ENCODE results near the gene TOP1. TPM values are rescaled to one million over a fixed set of nuclear protein-coding genes. Genes with fewer than 3 reads are reported as not detected.
A peak's percentile ranks its signal among the peaks of the same experiment; 100 is the strongest.

TOP1 gene
- total RNA-seq, 1 donor from 2014 or later = 72.7 TPM

DNA sequence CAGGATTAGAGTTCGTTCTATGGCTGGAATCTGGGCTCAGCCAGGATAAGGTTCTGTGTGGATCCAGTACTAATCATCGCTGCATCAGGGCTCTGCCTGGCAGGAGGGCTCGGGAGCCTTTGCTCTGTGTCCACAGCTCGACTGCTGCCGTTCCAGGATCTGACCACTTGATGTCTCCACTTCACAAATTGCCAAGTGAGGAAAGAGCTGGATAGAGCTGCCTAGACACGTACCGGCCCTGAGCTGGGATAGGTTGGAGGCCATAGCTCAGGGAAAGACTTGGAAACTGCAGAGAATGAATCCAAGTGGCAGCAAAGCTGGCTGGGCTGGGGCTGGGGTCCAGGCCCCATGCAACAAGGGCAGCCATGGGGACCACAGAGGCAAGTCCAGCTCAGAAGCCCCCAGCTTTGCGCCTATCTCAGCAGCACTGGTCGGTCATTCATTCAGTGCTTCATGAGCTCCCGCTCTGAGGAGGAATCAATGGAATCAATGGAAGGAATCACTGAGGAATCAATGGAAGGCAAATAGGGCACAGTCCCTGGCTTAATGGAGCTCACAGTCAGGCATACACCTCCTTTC is 38.0 kb upstream of the TOP1 start:
- Mint-ChIP-seq H3K9me3 (ENCODE audit: unreplicated experiment) (no peaks in the 10 kb centered on the region), H3K27me3 (ENCODE audit: unreplicated experiment) (peaks cover 2% of the 10 kb centered on the region), H3K27ac (ENCODE audit: unreplicated experiment) (no peak overlapping the region)

GRCh38 chr20:40991181-40991889 is 37.3 kb upstream of the TOP1 start:
- no peak overlapping the region for H3K27ac Mint-ChIP-seq (ENCODE audit: unreplicated experiment)
- no peaks in the 10 kb centered on the region for H3K36me3 Mint-ChIP-seq (ENCODE audit: low read depth, unreplicated experiment)
- TF ChIP-seq, protein P1, sequence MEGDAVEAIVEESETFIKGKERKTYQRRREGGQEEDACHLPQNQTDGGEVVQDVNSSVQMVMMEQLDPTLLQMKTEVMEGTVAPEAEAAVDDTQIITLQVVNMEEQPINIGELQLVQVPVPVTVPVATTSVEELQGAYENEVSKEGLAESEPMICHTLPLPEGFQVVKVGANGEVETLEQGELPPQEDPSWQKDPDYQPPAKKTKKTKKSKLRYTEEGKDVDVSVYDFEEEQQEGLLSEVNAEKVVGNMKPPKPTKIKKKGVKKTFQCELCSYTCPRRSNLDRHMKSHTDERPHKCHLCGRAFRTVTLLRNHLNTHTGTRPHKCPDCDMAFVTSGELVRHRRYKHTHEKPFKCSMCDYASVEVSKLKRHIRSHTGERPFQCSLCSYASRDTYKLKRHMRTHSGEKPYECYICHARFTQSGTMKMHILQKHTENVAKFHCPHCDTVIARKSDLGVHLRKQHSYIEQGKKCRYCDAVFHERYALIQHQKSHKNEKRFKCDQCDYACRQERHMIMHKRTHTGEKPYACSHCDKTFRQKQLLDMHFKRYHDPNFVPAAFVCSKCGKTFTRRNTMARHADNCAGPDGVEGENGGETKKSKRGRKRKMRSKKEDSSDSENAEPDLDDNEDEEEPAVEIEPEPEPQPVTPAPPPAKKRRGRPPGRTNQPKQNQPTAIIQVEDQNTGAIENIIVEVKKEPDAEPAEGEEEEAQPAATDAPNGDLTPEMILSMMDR (IDR thresholded peaks at IDR 0.05; ENCODE audit: unreplicated experiment) = no peak
- no peaks in the 10 kb centered on the region for H3K9me3 Mint-ChIP-seq (ENCODE audit: unreplicated experiment)
- DNase-seq (ENCODE audit: low spot score) = no peak
- no peak overlapping the region for H3K4me3 Mint-ChIP-seq (ENCODE audit: unreplicated experiment)
- H3K27me3 Mint-ChIP-seq (ENCODE audit: unreplicated experiment) = peaks cover 2% of the 10 kb centered on the region
- peaks cover 20% of the 10 kb centered on the region for H3K4me1 Mint-ChIP-seq (ENCODE audit: unreplicated experiment)

More for the DNA sequence above, 38.0 kb upstream of the TOP1 start:
- H3K4me3 Mint-ChIP-seq (ENCODE audit: unreplicated experiment) = no peak overlapping the region
- peaks cover 20% of the 10 kb centered on the region for H3K4me1 Mint-ChIP-seq (ENCODE audit: unreplicated experiment)
- DNase-seq (ENCODE audit: low spot score) = peak; percentile 79
- no peaks in the 10 kb centered on the region for H3K36me3 Mint-ChIP-seq (ENCODE audit: low read depth, unreplicated experiment)
- TF ChIP-seq, protein P1 (IDR thresholded peaks at IDR 0.05; ENCODE audit: unreplicated experiment) = peak; percentile 37

DNA sequence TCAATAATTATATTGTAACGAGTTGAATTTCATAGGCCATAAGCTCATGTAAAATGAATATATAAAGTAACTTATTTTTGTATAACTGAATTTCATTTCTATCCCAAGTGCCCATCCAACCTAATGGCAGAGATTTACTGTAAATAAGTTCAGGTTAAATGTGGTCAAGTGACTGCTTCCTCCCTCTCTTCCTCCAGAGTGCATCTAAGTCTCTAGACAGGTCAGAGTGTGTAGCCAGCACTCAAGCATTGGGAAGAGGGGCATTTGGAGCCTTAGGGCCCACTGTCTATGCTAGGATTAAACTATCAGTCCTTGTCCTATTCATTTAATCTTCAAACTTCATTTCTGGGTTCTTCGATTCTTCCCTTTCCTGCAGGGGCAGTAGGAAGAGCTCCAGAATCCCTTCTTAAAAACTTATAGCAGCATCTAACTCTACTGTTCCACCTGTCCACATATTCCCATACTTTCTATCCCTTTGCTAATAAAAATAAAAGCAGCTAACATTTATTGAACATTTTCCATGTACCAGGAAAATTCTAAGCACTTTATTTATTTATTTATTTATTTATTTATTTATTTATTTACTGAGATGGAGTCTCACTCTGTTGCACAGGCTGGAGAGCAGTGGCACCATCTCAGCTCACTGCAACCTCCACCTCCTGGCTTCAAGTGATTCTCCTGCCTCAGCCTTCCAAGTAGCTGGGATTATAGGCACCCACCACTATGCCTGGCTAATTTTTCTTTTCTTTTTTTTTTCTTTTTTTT is 36.1 kb upstream of the TOP1 start:
- Mint-ChIP-seq H3K36me3 (ENCODE audit: low read depth, unreplicated experiment) (no peaks in the 10 kb centered on the region), H3K9me3 (ENCODE audit: unreplicated experiment) (no peaks in the 10 kb centered on the region), H3K27ac (ENCODE audit: unreplicated experiment) (no peak overlapping the region), H3K4me3 (ENCODE audit: unreplicated experiment) (no peak overlapping the region), H3K4me1 (ENCODE audit: unreplicated experiment) (peaks cover 25% of the 10 kb centered on the region), H3K27me3 (ENCODE audit: unreplicated experiment) (peaks cover 2% of the 10 kb centered on the region)
- TF ChIP-seq, protein P1 (IDR thresholded peaks at IDR 0.05; ENCODE audit: unreplicated experiment) = no peak
- DNase-seq (ENCODE audit: low spot score) = no peak

DNA sequence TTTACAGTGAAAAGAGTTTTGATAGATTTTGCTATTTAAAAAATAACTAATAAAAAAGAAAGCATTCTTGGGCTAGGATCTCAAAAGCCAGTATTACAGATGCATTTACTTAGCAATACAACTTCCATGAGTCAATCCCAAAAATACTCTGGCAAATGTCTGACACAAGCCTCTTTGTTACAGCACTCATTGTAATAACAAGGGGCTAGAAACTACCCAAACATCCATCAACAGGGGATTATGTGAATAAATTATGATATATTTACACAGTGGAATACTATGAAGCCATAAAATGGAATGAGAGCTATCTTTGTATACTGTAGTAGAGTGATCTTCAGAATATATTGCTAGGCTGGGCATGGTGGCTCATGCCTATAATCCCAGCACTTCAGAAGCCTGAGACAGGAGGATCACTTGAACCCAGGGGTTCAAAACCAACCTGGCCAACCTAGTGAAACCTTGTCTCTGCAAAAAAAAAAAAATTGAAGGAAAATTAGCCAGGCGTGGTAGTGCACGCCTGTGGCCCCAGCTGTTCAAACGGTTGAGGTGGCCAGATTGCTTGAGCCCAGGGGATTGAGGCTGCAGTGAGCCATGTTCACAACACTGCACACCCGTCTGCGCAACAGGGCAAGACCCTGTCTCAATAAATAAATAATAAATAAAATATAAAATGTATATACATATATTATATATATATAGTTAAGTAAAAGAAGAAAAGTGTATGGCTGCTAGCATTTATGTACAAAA is 34.7 kb upstream of the TOP1 start:
- TF ChIP-seq, protein P1 (IDR thresholded peaks at IDR 0.05; ENCODE audit: unreplicated experiment) = no peak
- Mint-ChIP-seq H3K36me3 (ENCODE audit: low read depth, unreplicated experiment) (no peaks in the 10 kb centered on the region), H3K4me1 (ENCODE audit: unreplicated experiment) (peaks cover 25% of the 10 kb centered on the region), H3K4me3 (ENCODE audit: unreplicated experiment) (no peak overlapping the region), H3K27me3 (ENCODE audit: unreplicated experiment) (peaks cover 2% of the 10 kb centered on the region), H3K9me3 (ENCODE audit: unreplicated experiment) (no peaks in the 10 kb centered on the region), H3K27ac (ENCODE audit: unreplicated experiment) (no peak overlapping the region)
- DNase-seq (ENCODE audit: low spot score) = no peak
